ENCODE results near the gene NEBL. TPM values are rescaled to one million over a fixed set of nuclear protein-coding genes. Genes with fewer than 3 reads are reported as not detected.

Gene NEBL
- total and polyA plus RNA-seq, 5 donors from 2014 or later, result 1.2 to 2.6 (median 1.8) TPM

DNA sequence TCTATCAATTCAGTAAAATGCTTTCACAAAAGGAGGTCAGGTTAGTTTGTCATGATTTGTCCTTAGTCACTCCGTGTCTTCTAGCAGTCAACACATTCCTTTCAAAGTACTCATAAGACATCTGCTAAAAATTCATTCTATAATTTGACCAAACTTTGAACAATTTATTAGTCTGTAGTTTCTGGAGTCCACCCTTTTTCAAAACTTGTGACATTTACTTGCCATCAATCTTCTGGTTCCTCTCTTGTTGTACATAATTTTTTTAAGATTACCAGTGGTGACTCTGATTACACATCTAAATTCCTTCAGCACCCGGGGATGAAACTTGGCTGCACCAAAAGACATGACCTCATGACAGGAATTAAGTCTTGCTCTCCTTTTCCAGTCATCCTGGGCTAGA, 130.1 kb downstream of the NEBL start:
- ATAC-seq (ENCODE audit: low read depth in 2 of 2), result no peak
- H3K36me3 ChIP-seq (ENCODE audit: control insufficient read depth, insufficient read depth, low read length), result no peaks in the 10 kb centered on the region
- no peaks in the 10 kb centered on the region for H3K27me3 ChIP-seq (ENCODE audit: control insufficient read depth, insufficient read depth, low read length)
- no peaks in the 10 kb centered on the region for H3K4me1 Mint-ChIP-seq
- peaks cover 0 to 3% (median 0%) of the 10 kb centered on the region in 7 donors for H3K9me3 Mint-ChIP-seq
- H3K36me3 Mint-ChIP-seq, result no peaks in the 10 kb centered on the region
- H3K27ac Mint-ChIP-seq, result no peak overlapping the region
- no peak overlapping the region for H3K27ac ChIP-seq (ENCODE audit: insufficient read depth, low read length, poor library complexity, severe bottlenecking)
- H3K9me3 ChIP-seq (ENCODE audit: control insufficient read depth in 2 of 2, low read length in 2 of 2), result no peaks in the 10 kb centered on the region
- no peak overlapping the region for H3K4me3 ChIP-seq (ENCODE audit: low read depth, low read length)
- H3K4me3 Mint-ChIP-seq, result no peak overlapping the region
- no peaks in the 10 kb centered on the region for H3K4me1 ChIP-seq (ENCODE audit: control insufficient read depth, insufficient read depth, low read length, poor library complexity, severe bottlenecking)
- no peaks in the 10 kb centered on the region for H3K27me3 Mint-ChIP-seq
- no peak for DNase-seq

GRCh38 chr10:20765066-20765465, 132.0 kb downstream of the NEBL start:
- Mint-ChIP-seq H3K27ac (no peak overlapping the region), H3K4me1 (no peaks in the 10 kb centered on the region), H3K27me3 (no peaks in the 10 kb centered on the region), H3K9me3 (peaks cover 0 to 3% (median 0%) of the 10 kb centered on the region in 7 donors), H3K36me3 (no peaks in the 10 kb centered on the region), H3K4me3 (no peak overlapping the region)
- no peaks in the 10 kb centered on the region for H3K9me3 ChIP-seq (ENCODE audit: control insufficient read depth in 2 of 2, low read length in 2 of 2)
- no peaks in the 10 kb centered on the region for H3K27me3 ChIP-seq (ENCODE audit: control insufficient read depth, insufficient read depth, low read length)
- ATAC-seq (ENCODE audit: low read depth in 2 of 2) (no peak), DNase-seq (no peak)
- no peak overlapping the region for H3K27ac ChIP-seq (ENCODE audit: insufficient read depth, low read length, poor library complexity, severe bottlenecking)
- no peaks in the 10 kb centered on the region for H3K36me3 ChIP-seq (ENCODE audit: control insufficient read depth, insufficient read depth, low read length)
- H3K4me3 ChIP-seq (ENCODE audit: low read depth, low read length), result no peak overlapping the region
- H3K4me1 ChIP-seq (ENCODE audit: control insufficient read depth, insufficient read depth, low read length, poor library complexity, severe bottlenecking), result no peaks in the 10 kb centered on the region

- Histone ChIP-seq H3K4me3 (ENCODE audit: low read depth, low read length) (no peak overlapping the region), H3K27me3 (ENCODE audit: control insufficient read depth, insufficient read depth, low read length) (no peaks in the 10 kb centered on the region), H3K9me3 (ENCODE audit: control insufficient read depth in 2 of 2, low read length in 2 of 2) (peaks cover 0 to 2% of the 10 kb centered on the region in 2 experiments), H3K27ac (ENCODE audit: insufficient read depth, low read length, poor library complexity, severe bottlenecking) (no peak overlapping the region), H3K36me3 (ENCODE audit: control insufficient read depth, insufficient read depth, low read length) (no peaks in the 10 kb centered on the region), H3K4me1 (ENCODE audit: control insufficient read depth, insufficient read depth, low read length, poor library complexity, severe bottlenecking) (no peaks in the 10 kb centered on the region)
- Mint-ChIP-seq H3K9me3 (peaks cover 0 to 14% (median 3%) of the 10 kb centered on the region in 7 donors), H3K4me3 (no peak overlapping the region), H3K4me1 (no peaks in the 10 kb centered on the region), H3K27me3 (no peaks in the 10 kb centered on the region), H3K36me3 (no peaks in the 10 kb centered on the region), H3K27ac (no peak overlapping the region)
- DNase-seq (no peak), ATAC-seq (ENCODE audit: low read depth in 2 of 2) (no peak)
These were observed 136.7 kb downstream of the NEBL start for GRCh38 chr10:20760460-20760859.

GRCh38 chr10:20748551-20748950, 148.6 kb downstream of the NEBL start:
- Mint-ChIP-seq H3K4me1 (no peaks in the 10 kb centered on the region), H3K27ac (no peak overlapping the region), H3K9me3 (peaks cover 0 to 19% (median 4%) of the 10 kb centered on the region in 7 donors), H3K4me3 (no peak overlapping the region), H3K36me3 (no peaks in the 10 kb centered on the region), H3K27me3 (no peaks in the 10 kb centered on the region)
- H3K4me1 ChIP-seq (ENCODE audit: control insufficient read depth, insufficient read depth, low read length, poor library complexity, severe bottlenecking), result no peaks in the 10 kb centered on the region
- no peak overlapping the region for H3K4me3 ChIP-seq (ENCODE audit: low read depth, low read length)
- peaks cover 6 to 9% of the 10 kb centered on the region in 2 experiments for H3K9me3 ChIP-seq (ENCODE audit: control insufficient read depth in 2 of 2, low read length in 2 of 2)
- no peak overlapping the region for H3K27ac ChIP-seq (ENCODE audit: insufficient read depth, low read length, poor library complexity, severe bottlenecking)
- ATAC-seq (ENCODE audit: low read depth in 2 of 2) (no peak), DNase-seq (no peak)
- H3K36me3 ChIP-seq (ENCODE audit: control insufficient read depth, insufficient read depth, low read length), result no peaks in the 10 kb centered on the region
- no peaks in the 10 kb centered on the region for H3K27me3 ChIP-seq (ENCODE audit: control insufficient read depth, insufficient read depth, low read length)

DNA sequence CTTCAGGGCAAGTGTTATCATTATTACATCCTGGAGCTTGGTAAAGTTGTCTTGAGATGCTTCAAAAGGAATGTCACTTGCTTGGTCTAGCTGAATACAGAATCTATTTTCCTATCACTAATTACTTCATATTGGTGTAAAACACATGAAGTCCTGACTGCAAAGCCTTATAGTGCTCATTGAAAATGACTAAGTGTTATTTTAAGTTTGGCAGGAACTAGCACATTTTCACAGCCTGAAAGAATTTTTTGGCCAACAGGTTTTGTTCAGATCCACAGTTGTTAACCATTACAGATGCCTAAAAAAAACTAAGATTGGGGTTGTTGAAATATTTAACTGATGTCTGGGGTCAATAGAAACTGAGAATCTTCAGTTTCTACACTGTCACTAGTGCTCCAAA, 149.3 kb downstream of the NEBL start:
- H3K27ac ChIP-seq (ENCODE audit: insufficient read depth, low read length, poor library complexity, severe bottlenecking), result no peak overlapping the region
- H3K27me3 ChIP-seq (ENCODE audit: control insufficient read depth, insufficient read depth, low read length), result no peaks in the 10 kb centered on the region
- H3K4me3 ChIP-seq (ENCODE audit: low read depth, low read length), result no peak overlapping the region
- DNase-seq, result no peak
- Mint-ChIP-seq H3K27me3 (no peaks in the 10 kb centered on the region), H3K36me3 (no peaks in the 10 kb centered on the region), H3K4me1 (no peaks in the 10 kb centered on the region), H3K9me3 (peaks cover 0 to 19% (median 4%) of the 10 kb centered on the region in 7 donors), H3K4me3 (no peak overlapping the region), H3K27ac (no peak overlapping the region)
- no peak for ATAC-seq (ENCODE audit: low read depth in 2 of 2)
- no peaks in the 10 kb centered on the region for H3K36me3 ChIP-seq (ENCODE audit: control insufficient read depth, insufficient read depth, low read length)
- H3K4me1 ChIP-seq (ENCODE audit: control insufficient read depth, insufficient read depth, low read length, poor library complexity, severe bottlenecking), result no peaks in the 10 kb centered on the region
- H3K9me3 ChIP-seq (ENCODE audit: control insufficient read depth in 2 of 2, low read length in 2 of 2), result peaks cover 6 to 9% of the 10 kb centered on the region in 2 experiments

- H3K4me3 Mint-ChIP-seq, result no peak overlapping the region
- H3K4me1 ChIP-seq (ENCODE audit: control insufficient read depth, insufficient read depth, low read length, poor library complexity, severe bottlenecking), result no peaks in the 10 kb centered on the region
These were observed 150.3 kb downstream of the NEBL start for GRCh38 chr10:20746856-20747255.

DNA sequence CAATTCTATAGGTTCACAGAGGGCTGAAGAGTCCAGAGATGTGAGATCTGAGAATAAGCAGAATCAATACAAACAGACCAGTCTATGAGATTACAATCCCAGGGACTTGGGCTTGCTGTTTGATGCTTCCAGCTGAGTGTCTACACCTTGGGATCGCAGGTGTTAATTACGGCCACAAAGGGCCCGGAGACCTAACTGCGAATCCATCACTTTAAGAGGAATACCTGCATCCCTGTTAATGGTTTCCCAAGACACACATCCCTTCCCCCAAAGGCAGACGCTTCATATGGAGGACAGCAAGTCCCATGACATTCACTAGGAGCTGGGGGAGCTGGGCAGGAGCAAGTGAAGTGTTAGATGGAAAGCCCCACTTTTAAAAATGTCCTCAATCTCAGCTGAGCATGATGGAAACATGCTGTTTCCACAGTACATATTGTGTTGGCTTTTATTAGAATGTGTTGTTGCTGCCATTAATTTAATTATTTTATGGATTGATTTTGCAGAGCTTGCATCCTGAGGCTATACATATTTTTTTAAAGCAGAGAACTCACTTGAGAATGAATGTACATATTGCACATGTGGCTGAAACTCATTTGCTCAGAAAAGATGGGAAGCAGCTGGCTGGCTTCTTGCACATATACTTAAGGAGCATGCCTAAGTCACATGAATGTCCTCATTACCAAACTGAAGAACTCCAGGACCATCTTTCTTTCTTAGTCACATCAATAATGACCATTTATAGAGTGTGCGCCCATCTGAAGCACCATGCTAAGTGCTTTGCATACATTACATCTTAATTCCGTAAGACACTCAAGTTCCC, 151.3 kb downstream of the NEBL start:
- H3K4me1 Mint-ChIP-seq, result no peaks in the 10 kb centered on the region
- no peak overlapping the region for H3K27ac ChIP-seq (ENCODE audit: insufficient read depth, low read length, poor library complexity, severe bottlenecking)
- peaks cover 0 to 23% (median 4%) of the 10 kb centered on the region in 7 donors for H3K9me3 Mint-ChIP-seq
- no peak overlapping the region for H3K4me3 ChIP-seq (ENCODE audit: low read depth, low read length)
- no peaks in the 10 kb centered on the region for H3K4me1 ChIP-seq (ENCODE audit: control insufficient read depth, insufficient read depth, low read length, poor library complexity, severe bottlenecking)
- no peaks in the 10 kb centered on the region for H3K36me3 Mint-ChIP-seq
- DNase-seq, result no peak
- H3K4me3 Mint-ChIP-seq, result no peak overlapping the region
- no peak overlapping the region for H3K27ac Mint-ChIP-seq
- H3K27me3 ChIP-seq (ENCODE audit: control insufficient read depth, insufficient read depth, low read length), result no peaks in the 10 kb centered on the region
- peaks cover 6 to 9% of the 10 kb centered on the region in 2 experiments for H3K9me3 ChIP-seq (ENCODE audit: control insufficient read depth in 2 of 2, low read length in 2 of 2)
- ATAC-seq (ENCODE audit: low read depth in 2 of 2), result no peak
- no peaks in the 10 kb centered on the region for H3K27me3 Mint-ChIP-seq
- no peaks in the 10 kb centered on the region for H3K36me3 ChIP-seq (ENCODE audit: control insufficient read depth, insufficient read depth, low read length)

More at GRCh38 chr10:20746856-20747255, 150.3 kb downstream of the NEBL start:
- Mint-ChIP-seq H3K9me3 (peaks cover 0 to 20% (median 4%) of the 10 kb centered on the region in 7 donors), H3K27ac (no peak overlapping the region), H3K27me3 (no peaks in the 10 kb centered on the region), H3K4me1 (no peaks in the 10 kb centered on the region), H3K36me3 (no peaks in the 10 kb centered on the region)
- ATAC-seq (ENCODE audit: low read depth in 2 of 2) (no peak), DNase-seq (no peak)
- Histone ChIP-seq H3K27ac (ENCODE audit: insufficient read depth, low read length, poor library complexity, severe bottlenecking) (no peak overlapping the region), H3K9me3 (ENCODE audit: control insufficient read depth in 2 of 2, low read length in 2 of 2) (peaks cover 6 to 9% of the 10 kb centered on the region in 2 experiments), H3K36me3 (ENCODE audit: control insufficient read depth, insufficient read depth, low read length) (no peaks in the 10 kb centered on the region), H3K27me3 (ENCODE audit: control insufficient read depth, insufficient read depth, low read length) (no peaks in the 10 kb centered on the region), H3K4me3 (ENCODE audit: low read depth, low read length) (no peak overlapping the region)

DNA sequence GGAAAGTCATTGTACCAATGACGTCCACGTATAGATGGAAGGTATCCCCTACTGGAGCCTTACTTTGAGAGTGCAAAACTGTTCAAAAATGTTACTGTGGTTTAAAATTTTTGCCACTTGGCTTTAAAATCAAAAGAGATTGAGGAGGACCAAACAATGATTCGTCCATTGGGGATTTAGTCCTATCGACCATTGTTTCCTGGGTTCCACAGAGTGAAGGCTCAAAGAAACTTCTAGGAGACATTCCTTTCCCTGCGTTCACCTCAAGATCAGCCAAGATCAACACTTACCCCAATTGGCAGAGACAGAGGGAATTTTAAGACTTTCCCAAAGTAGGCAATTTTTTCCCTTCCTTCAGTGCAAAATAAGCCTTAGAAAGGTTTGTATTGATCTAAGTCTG, 152.3 kb downstream of the NEBL start:
- no peak overlapping the region for H3K27ac Mint-ChIP-seq
- DNase-seq, result no peak
- no peaks in the 10 kb centered on the region for H3K4me1 Mint-ChIP-seq
- H3K9me3 Mint-ChIP-seq, result peaks cover 0 to 14% (median 3%) of the 10 kb centered on the region in 7 donors
- Histone ChIP-seq H3K36me3 (ENCODE audit: control insufficient read depth, insufficient read depth, low read length) (no peaks in the 10 kb centered on the region), H3K27ac (ENCODE audit: insufficient read depth, low read length, poor library complexity, severe bottlenecking) (no peak overlapping the region), H3K27me3 (ENCODE audit: control insufficient read depth, insufficient read depth, low read length) (no peaks in the 10 kb centered on the region), H3K9me3 (ENCODE audit: control insufficient read depth in 2 of 2, low read length in 2 of 2) (peaks cover 5 to 6% of the 10 kb centered on the region in 2 experiments), H3K4me3 (ENCODE audit: low read depth, low read length) (no peak overlapping the region), H3K4me1 (ENCODE audit: control insufficient read depth, insufficient read depth, low read length, poor library complexity, severe bottlenecking) (no peaks in the 10 kb centered on the region)
- no peak for ATAC-seq (ENCODE audit: low read depth in 2 of 2)
- H3K4me3 Mint-ChIP-seq, result no peak overlapping the region
- no peaks in the 10 kb centered on the region for H3K36me3 Mint-ChIP-seq
- no peaks in the 10 kb centered on the region for H3K27me3 Mint-ChIP-seq
